LNCAP (cell line): Measurements from ENCODE around the gene MKNK1.

Experiments used
- CTCF ChIP-seq: fragments of 450-650 bp; IDR thresholded peaks from 2 replicates; pipeline ENCODE4 v1.5.1; 2017; ENCODE audit warnings: mild to moderate bottlenecking

The MKNK1 gene

GRCh38 chr1:46603858-46604549 is at the start of gene MKNK1:
MKNK1 (minus strand) TSS chr1:46604268; CDS start chr1:46583327, 20,941 bp downstream.
- TF ChIP-seq CTCF = no peak; the same call in 1 of the 2 replicates

GRCh38 chr1:46653405-46653958 is 49.4 kb upstream of the MKNK1 start:
- TF ChIP-seq CTCF = no peak

DNA sequence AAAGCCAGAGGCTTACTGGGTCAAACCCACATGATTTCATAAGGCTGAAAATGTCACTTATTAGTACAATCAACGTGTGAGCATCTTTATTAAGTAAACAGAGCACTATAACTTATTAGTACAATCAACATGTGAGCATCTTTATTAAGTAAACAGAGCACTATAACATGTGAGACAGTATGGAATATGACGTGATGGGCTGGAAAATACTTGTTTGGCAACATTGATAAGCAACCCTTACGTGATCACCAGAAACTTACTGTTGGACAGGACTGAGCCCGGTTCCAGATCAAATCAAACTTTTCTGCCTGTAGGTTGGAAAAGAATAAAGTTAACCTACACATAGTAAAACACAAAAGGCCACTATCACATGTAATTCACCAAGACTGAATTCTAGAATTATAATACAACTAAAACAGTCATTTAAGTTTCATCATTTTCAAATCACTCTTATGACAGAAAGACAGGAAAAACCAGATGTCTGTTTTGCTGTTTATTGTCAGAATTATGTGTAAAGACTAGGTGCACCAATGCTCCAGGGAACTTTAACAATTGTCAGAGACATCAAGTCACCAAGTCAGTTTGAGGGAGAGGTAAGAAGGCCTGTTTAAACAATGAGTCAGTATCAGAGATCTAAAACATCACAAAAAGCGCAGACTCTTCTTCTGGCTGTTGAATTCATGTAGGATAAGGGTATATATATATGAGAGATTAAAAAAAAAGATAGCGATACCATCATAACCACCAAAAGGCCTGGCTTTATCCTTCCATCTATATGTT is 48.4 kb upstream of the MKNK1 start:
- TF ChIP-seq CTCF = no peak

DNA sequence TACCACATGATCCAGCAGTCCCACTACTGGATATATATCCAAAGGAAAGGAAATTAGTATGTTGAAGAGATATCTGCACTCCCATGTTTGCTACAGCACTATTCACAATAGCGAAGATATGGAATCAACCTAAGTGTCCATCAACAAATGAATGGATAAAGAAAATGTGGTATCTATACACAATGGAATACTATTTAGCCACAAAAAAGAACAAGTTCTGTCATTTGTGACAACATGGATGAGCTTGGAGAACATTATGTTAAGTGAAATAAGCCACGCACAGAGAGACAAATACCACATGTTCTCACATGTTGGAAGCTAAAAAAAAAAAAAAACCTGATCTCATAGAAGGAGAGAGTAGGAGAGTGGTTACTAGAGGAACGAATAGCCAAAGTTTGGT is 46.4 kb upstream of the MKNK1 start:
- TF ChIP-seq CTCF = no peak

DNA sequence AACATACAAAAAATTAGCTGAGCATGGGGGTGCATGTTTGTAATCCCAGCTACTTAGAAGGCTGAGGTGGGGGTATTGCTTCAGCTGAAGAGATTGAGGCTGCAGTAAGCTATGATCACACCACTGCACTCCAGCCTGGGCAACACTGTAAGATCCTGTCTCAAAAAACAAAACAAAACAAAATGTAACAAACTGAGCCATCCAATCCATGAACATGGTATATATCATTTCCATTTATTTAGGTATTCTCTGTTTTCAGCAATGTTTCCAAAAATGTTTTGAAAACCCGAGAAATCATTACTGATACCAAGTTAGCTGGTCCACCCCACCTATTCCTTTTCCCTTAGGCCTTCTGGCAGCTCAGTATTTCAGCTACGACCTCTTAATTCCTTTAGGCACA is 45.7 kb upstream of the MKNK1 start:
- no peak for TF ChIP-seq CTCF

- TF ChIP-seq CTCF = no peak
Measured at GRCh38 chr1:46647611-46648010, 43.5 kb upstream of the MKNK1 start.

DNA sequence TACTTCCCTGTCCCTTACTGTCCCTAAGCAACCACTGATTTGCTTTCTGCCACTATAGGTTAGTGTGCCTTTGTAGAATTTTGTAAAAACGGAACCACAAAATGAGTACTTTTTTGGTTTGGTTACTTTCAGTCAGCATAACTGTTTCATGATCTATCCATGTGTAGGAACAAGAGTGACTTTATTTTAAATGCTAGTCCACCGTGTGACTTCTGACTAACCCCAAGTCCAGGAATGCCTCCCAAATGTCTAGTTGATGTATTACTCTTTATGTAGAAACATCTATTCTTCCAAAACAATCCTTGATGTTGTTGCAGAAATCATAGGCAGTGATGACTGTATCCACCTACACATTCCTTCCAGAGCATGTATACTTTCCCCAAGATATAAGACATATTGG is 42.8 kb upstream of the MKNK1 start:
- no peak for TF ChIP-seq CTCF
